Neural progenitor cell (in vitro differentiated cells): ENCODE data around the gene GCK. TPM values are rescaled to one million over a fixed set of nuclear protein-coding genes. Genes with fewer than 3 reads are reported as not detected.

Experiments used
- DNase-seq: peaks from one replicate; pipeline ENCODE4 v3.0.0-alpha.2; 2016; ENCODE audit warnings: low spot score
- H2AFZ ChIP-seq: fragments of 200-600 bp; sonication (generic); replicated peaks from 2 replicates; pipeline ENCODE4 v1.6.1; 2016; ENCODE audit warnings: antibody characterized with exemption
- H3F3A ChIP-seq: fragments of 200-600 bp; sonication (generic); 2 replicates; pipeline ENCODE4 v1.6.1; 2016; ENCODE audit warnings: antibody characterized with exemption, low read depth
- H3K27ac ChIP-seq: fragments of 200-600 bp; sonication (generic); 2 replicates; pipeline ENCODE4 v1.5.1; 2016; ENCODE audit warnings: mild to moderate bottlenecking
- H3K27me3 ChIP-seq: fragments of 200-600 bp; sonication (generic); 2 replicates; pipeline ENCODE4 v1.6.1; 2016; ENCODE audit warnings: mild to moderate bottlenecking, moderate library complexity
- H3K36me3 ChIP-seq: fragments of 200-600 bp; sonication (generic); 2 replicates; pipeline ENCODE4 v1.5.1; 2016
- H3K4me1 ChIP-seq: fragments of 200-600 bp; sonication (generic); 2 replicates; pipeline ENCODE4 v1.6.1; 2016; ENCODE audit warnings: mixed run types
- H3K4me2 ChIP-seq: fragments of 200-600 bp; sonication (generic); 2 replicates; pipeline ENCODE4 v1.6.1; 2016
- H3K4me3 ChIP-seq: fragments of 200-600 bp; sonication (generic); 2 replicates; pipeline ENCODE4 v1.5.1; 2016
- H3K79me2 ChIP-seq: fragments of 200-600 bp; sonication (generic); 2 replicates; pipeline ENCODE4 v1.6.1; 2016; ENCODE audit warnings: low read depth
- H3K9ac ChIP-seq: fragments of 200-600 bp; sonication (generic); 2 replicates; pipeline ENCODE4 v1.6.1; 2016
- H3K9me3 ChIP-seq: fragments of 200-600 bp; sonication (generic); 2 replicates; pipeline ENCODE4 v1.5.1; 2016; ENCODE audit warnings: low read depth
- H4K20me1 ChIP-seq: fragments of 200-600 bp; sonication (generic); 2 replicates; pipeline ENCODE4 v1.6.1; 2016; ENCODE audit warnings: low read depth
- H3K27ac Mint-ChIP-seq: 3 replicates; pipeline ENCODE4 v1.8.0; 2021; ENCODE audit warnings: mixed read lengths
- H3K27me3 Mint-ChIP-seq: 2 replicates; pipeline ENCODE4 v1.8.0; 2022; ENCODE audit warnings: low read depth, mild to moderate bottlenecking, inconsistent platforms, moderate library complexity, mixed read lengths; ENCODE audit not compliant: insufficient read depth
- H3K36me3 Mint-ChIP-seq: 3 replicates; pipeline ENCODE4 v1.8.0; 2021; ENCODE audit warnings: mixed read lengths
- H3K4me1 Mint-ChIP-seq: 3 replicates; pipeline ENCODE4 v1.8.0; 2021; ENCODE audit warnings: mixed read lengths
- H3K4me3 Mint-ChIP-seq: 3 replicates; pipeline ENCODE4 v1.8.0; 2021; ENCODE audit warnings: mild to moderate bottlenecking, moderate library complexity, mixed read lengths
- H3K9me3 Mint-ChIP-seq: 3 replicates; pipeline ENCODE4 v1.8.0; 2020; ENCODE audit warnings: mixed read lengths
- CTCF ChIP-seq: fragments of 200-600 bp; sonication (generic); IDR thresholded peaks from 2 replicates; pipeline ENCODE4 v1.5.1; 2017; ENCODE audit warnings: antibody characterized with exemption, mild to moderate bottlenecking
- EZH2 ChIP-seq: fragments of 200-600 bp; sonication (generic); IDR thresholded peaks from 2 replicates; pipeline ENCODE4 v1.6.1; 2017; ENCODE audit warnings: antibody characterized with exemption, mild to moderate bottlenecking, moderate library complexity
- EZH2phosphoT487 ChIP-seq: fragments of 200-600 bp; sonication (generic); IDR thresholded peaks from 2 replicates; pipeline ENCODE4 v1.6.1; 2017; ENCODE audit warnings: antibody characterized with exemption
- total RNA-seq: library from RNA; depleted of rRNA; stranded (reverse); fragments of >200 nt; gene quantifications from 2 replicates; pipeline ENCODE4 v1.2.3, GENCODE V29; 2015; ENCODE audit warnings: low replicate concordance

GCK gene
- total RNA-seq, 1 donor from 2014 or later: not detected

GRCh38 chr7:44144426-44144967 is 44.7 kb downstream of the GCK start:
- no peak overlapping the region for H3K4me3 Mint-ChIP-seq
- Histone ChIP-seq H4K20me1 (no peaks in the 10 kb centered on the region), H3K79me2 (no peaks in the 10 kb centered on the region), H2AFZ (no peak overlapping the region), H3K27me3 (peaks cover 49% of the 10 kb centered on the region), H3K9ac (no peak overlapping the region), H3K27ac (no peak overlapping the region), H3K4me3 (no peak overlapping the region), H3K4me1 (peaks cover 17% of the 10 kb centered on the region), H3K4me2 (no peak overlapping the region), H3F3A (peaks cover 8% of the 10 kb centered on the region), H3K9me3 (no peaks in the 10 kb centered on the region), H3K36me3 (no peaks in the 10 kb centered on the region)
- no peak overlapping the region for H3K27ac Mint-ChIP-seq
- TF ChIP-seq CTCF (no peak), EZH2phosphoT487 (no peak), EZH2 (no peak)
- peaks cover 14% of the 10 kb centered on the region for H3K4me1 Mint-ChIP-seq
- H3K27me3 Mint-ChIP-seq: peaks cover 12% of the 10 kb centered on the region
- H3K9me3 Mint-ChIP-seq: no peaks in the 10 kb centered on the region
- DNase-seq: no peak
- no peaks in the 10 kb centered on the region for H3K36me3 Mint-ChIP-seq

- Mint-ChIP-seq H3K4me1 (peaks cover 14% of the 10 kb centered on the region), H3K9me3 (no peaks in the 10 kb centered on the region), H3K27ac (no peak overlapping the region), H3K36me3 (no peaks in the 10 kb centered on the region), H3K4me3 (no peak overlapping the region), H3K27me3 (peaks cover 12% of the 10 kb centered on the region)
- TF ChIP-seq EZH2 (no peak), CTCF (no peak), EZH2phosphoT487 (no peak)
- no peaks in the 10 kb centered on the region for H3K79me2 ChIP-seq
- no peaks in the 10 kb centered on the region for H3K9me3 ChIP-seq
- H3K4me2 ChIP-seq: no peak overlapping the region
- H3K27me3 ChIP-seq: peaks cover 49% of the 10 kb centered on the region
- no peak overlapping the region for H3K27ac ChIP-seq
- H3K4me1 ChIP-seq: peaks cover 17% of the 10 kb centered on the region
- peaks cover 8% of the 10 kb centered on the region for H3F3A ChIP-seq
- no peak for DNase-seq
- no peaks in the 10 kb centered on the region for H3K36me3 ChIP-seq
- H3K9ac ChIP-seq: no peak overlapping the region
- H2AFZ ChIP-seq: no peak overlapping the region
- H4K20me1 ChIP-seq: no peaks in the 10 kb centered on the region
- no peak overlapping the region for H3K4me3 ChIP-seq
Observed at GRCh38 chr7:44143646-44144250, 45.5 kb downstream of the GCK start.

- Histone ChIP-seq H3K9ac (no peak overlapping the region), H3K27ac (no peak overlapping the region), H3K79me2 (no peaks in the 10 kb centered on the region), H3K4me3 (no peak overlapping the region), H3K9me3 (no peaks in the 10 kb centered on the region), H3K4me1 (peaks cover 7% of the 10 kb centered on the region), H4K20me1 (no peaks in the 10 kb centered on the region), H3K36me3 (no peaks in the 10 kb centered on the region), H2AFZ (no peak overlapping the region), H3K4me2 (no peak overlapping the region), H3K27me3 (peaks cover 46% of the 10 kb centered on the region), H3F3A (peaks cover 8% of the 10 kb centered on the region)
- peaks cover 6% of the 10 kb centered on the region for H3K4me1 Mint-ChIP-seq
- no peak for TF ChIP-seq CTCF
- no peak for TF ChIP-seq EZH2
- no peak for TF ChIP-seq EZH2phosphoT487
- H3K36me3 Mint-ChIP-seq: no peaks in the 10 kb centered on the region
- H3K9me3 Mint-ChIP-seq: no peaks in the 10 kb centered on the region
- DNase-seq: no peak
- peaks cover 6% of the 10 kb centered on the region for H3K27me3 Mint-ChIP-seq
- no peak overlapping the region for H3K4me3 Mint-ChIP-seq
- no peak overlapping the region for H3K27ac Mint-ChIP-seq
Observed at GRCh38 chr7:44142028-44142427, 47.2 kb downstream of the GCK start.
